NCI-H345 treated with DMSO at 0.1 percent for 48 hours (cell line): ENCODE measurements around the gene PRX.
A peak's percentile ranks its signal among the peaks of the same experiment; 100 is the strongest.
"Not testable (repeated sequence)": the region's sequence is repeated elsewhere in the genome, so short reads cannot be mapped to it uniquely, and the experiment has no call there.

Experiments
- DNase-seq: peaks from one replicate; lab custom pipeline; 2025; ENCODE audit not compliant: unreplicated experiment; lab: John Stamatoyannopoulos, UW

PRX gene

GRCh38 chr19:40442328-40443130 is 29.4 kb upstream of the PRX start:
- DNase-seq: no peak

GRCh38 chr19:40441719-40442253 is 28.6 kb upstream of the PRX start:
- DNase-seq: no peak

GRCh38 chr19:40438284-40438683 is 25.1 kb upstream of the PRX start:
- DNase-seq: no peak

- DNase-seq: peak; percentile 77
Measured at GRCh38 chr19:40433391-40434216, 20.4 kb upstream of the PRX start.

DNA sequence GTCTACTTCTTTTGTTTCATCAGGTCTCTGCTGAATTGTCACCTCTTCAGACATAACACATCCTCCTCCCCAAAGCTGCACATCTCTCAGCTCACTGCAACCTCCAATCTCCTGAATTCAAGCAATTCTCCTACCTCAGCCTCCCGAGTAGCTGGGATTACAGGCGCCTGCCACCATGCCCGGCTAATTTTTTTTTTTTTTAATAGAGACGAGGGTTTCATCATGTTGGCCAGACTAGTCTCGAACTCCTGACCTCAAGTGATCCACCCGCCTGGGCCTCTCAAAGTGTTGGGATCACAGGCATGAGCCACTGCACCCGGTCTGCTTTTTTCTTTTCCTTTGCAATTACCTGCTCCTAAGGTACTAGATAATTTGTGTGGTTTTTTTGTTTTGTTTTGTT is 19.6 kb upstream of the PRX start:
- DNase-seq: not testable (repeated sequence)

DNA sequence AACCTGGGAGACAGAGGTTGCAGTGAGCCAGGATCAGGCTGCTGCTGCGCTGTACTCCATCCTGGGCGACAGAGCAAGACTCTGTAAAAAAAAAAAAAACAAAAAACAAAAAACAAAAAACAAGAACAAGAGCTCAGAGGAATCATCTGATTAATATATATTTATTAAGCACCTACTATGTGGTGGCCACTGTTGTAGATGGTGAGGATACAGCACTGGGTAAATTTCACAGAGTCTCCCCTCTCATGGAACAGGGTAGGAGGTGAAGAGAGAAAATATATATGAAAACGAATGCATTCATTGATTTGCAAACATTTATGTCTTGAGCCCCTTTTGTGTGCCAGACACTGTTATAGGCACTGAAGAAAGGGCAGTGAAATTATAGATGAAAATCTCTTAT is 18.5 kb upstream of the PRX start:
- DNase-seq: no peak

DNA sequence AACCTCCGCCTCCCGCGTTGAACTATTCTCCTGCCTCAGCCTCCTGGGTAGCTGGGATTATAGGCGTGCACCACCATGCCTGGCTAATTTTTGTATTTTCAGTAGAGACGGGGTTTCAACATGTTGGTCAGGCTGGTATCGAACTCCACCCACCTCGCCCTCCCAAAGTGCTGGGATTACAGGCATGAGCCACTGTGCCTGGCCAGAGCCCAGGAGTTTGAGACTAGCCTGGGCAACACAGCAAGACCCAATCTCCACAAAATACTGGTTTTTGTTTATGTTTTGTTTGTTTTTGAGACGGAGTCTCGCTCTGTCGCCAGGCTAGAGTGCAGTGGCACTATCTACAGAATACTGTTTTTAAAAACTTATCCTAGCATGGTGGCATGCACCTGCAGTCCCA is 17.1 kb upstream of the PRX start:
- DNase-seq: not testable (repeated sequence)

GRCh38 chr19:40428197-40428596 is 15.0 kb upstream of the PRX start:
- DNase-seq: not testable (repeated sequence)

GRCh38 chr19:40425450-40426287 is 12.5 kb upstream of the PRX start, which contains the start of gene SERTAD1:
Gene SERTAD1 (minus strand): TSS chr19:40425992. CDS start chr19:40423546, 2,446 bp downstream.
- DNase-seq: peak; percentile 100

GRCh38 chr19:40424637-40425449 is 11.7 kb upstream of the PRX start:
- no peak for DNase-seq

GRCh38 chr19:40423938-40424337 is 10.8 kb upstream of the PRX start:
- DNase-seq: no peak

DNA sequence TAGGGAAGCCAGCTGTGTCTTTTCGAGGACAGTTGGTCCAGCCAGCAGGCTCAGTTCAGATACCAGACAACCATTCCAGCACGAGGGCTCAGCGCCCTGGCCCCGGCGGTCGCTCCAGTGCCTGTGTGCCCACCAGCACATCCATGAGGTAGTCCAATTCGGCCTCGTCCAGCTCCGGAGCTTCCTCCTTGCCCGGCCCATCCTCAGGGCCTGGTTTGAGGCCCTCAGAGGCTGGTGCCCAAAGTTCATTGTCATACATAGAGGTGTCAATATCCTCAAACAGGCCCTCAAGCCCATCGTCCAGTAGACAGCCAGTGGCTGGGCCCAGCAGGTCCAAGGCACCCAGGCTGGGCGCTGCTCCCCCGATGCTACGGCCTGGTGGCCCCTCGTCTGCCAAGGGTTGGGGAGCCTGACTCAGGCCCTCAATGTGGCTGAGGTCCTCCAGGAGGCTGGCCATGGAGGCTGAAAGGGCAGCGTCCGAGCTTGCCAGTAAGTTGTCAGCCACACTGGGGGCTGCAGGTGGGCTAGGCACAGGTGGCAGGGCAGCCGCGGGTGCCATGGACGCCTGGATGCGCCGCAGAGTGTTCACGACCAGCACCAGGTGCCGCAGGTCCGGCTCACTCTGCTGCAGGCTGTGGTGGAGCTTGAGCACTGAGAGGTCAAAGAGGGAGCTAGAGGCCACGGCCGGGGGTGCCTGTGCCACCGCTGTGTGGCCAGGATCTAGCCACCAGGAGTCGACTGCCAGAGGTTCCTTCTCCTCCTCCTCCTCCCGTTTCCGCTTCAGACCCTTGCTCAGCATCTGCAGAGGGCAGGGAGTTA is 9.8 kb upstream of the PRX start:
- no peak for DNase-seq

DNA sequence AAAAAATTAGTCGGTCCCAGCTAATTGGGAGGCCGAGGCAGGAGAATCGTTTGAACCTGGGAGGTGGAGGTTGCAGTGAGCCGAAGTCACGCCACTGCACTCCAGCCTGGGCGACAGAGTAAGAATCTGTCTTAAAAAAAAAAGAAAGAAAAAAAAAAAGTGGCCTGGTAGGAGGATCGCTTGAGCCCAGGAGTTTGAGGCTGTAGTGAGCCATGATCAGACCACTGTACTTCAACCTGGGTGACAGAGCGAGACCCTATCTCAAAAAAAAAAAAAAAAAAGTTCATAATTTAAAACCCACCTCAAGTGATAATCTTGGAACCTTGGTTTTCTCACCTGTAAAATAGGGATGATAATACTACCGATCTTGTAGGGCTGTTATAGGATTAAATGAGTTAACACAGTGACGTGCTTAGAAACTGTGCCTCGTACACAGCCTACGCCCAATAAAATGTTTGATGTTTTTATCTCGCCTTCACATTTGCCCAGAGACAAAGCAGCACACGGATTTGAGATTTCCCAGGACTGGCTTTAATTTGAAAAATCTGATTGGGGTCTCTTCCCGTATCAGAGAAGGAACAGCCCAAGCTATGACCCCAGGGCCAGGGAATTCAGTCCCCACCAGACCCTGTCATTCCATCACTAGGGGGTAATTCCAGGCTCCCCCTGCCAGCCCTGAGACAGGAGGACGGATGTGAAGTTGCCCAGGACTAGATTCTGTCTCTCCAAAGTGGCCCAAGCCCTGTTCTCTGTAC is 9.0 kb upstream of the PRX start:
- no peak for DNase-seq

GRCh38 chr19:40420766-40421765 is 7.9 kb upstream of the PRX start:
- peak; percentile 92 for DNase-seq

- no peak for DNase-seq
Measured at GRCh38 chr19:40420451-40420765, 7.2 kb upstream of the PRX start.

DNA sequence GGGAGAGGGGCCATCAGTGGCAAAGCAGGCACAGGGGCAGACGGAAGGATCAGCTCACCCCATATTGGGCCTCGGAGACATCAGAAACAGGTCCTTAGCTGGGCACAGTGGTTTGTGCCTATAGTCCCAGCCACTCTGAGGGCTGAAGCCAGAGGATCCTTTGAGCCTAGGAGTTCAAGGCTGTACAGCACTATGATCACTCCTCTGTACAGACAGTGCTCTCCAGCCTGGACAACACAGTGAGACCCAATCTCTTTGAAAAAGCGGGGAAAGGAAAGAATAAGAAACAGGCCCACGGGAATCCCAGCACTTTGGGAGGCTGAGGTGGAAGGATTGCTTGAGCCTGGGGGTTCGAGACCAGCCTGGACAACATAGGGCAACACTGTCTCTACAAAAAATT is 6.6 kb upstream of the PRX start:
- DNase-seq: no peak

DNA sequence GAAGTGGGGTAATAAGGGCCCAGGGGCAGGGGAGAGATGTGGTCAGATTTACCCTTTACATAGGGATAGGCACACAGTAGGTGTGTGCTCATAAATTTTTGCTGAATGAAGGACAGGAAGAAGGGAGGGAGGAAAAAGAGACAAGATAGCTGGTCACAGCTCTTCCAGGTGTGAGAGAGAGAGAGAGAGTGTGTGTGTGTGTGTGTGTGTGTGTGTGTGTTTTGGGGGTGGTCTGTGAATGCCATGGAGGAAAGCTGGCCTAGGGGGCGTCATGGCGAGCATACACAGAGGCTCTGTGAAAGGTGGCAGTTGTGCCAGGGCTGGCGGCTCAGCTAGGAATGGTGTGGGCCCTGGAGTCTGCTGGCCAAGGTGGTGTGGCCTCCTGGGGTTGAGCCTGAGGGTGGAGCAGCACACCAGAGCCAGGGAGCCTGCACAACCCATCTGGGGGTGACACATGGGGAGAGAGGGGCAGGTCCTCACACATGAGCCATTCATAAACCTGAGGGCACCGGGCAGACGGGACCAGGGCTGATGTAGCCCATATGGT is 6.0 kb upstream of the PRX start:
- DNase-seq: no peak
